HG02588 (cell line): ENCODE results near the gene SORBS2.

Experiments
- ATAC-seq: cut with Tn5 transposase; IDR thresholded peaks from one replicate; pipeline ENCODE4 v1.9.1; 2021; ENCODE audit warnings: mild to moderate bottlenecking, moderate library complexity; ENCODE audit not compliant: unreplicated experiment

SORBS2 gene

GRCh38 chr4:185599553-185600243 lies 212.3 kb downstream of the SORBS2 start:
- ATAC-seq = no peak

DNA sequence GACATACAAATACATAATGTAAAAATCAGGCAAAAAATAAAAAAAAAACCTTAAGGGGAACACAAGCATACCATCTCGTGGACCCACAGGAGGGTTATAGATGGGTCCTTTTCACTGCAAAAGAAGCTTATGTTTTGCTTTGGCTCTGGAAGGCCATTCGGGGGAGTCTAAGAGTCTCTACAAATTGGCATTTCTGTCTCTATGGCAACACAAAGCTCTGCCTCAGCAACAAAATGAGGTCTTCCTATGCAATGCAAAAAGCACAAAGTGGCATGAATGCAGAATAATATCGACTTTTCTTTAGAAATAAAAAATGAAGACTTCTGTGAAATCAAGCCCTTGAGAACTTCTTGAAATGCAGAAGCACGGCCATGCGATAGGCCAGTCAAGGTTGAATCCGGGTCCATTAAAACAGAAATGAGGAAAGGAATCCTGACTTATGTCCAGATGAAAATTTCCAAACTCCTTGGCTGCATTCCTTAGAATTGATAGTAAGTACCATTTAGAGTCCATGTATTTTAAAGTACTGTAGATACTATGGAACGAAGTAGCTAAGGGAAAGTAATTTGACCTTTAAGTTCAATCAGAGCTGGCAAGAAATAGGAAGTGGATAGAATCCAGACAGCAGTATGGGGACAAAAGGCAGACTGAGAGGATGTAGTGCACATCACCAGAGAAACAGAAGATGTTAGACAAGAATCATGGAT lies 213.0 kb downstream of the SORBS2 start:
- no peak for ATAC-seq

DNA sequence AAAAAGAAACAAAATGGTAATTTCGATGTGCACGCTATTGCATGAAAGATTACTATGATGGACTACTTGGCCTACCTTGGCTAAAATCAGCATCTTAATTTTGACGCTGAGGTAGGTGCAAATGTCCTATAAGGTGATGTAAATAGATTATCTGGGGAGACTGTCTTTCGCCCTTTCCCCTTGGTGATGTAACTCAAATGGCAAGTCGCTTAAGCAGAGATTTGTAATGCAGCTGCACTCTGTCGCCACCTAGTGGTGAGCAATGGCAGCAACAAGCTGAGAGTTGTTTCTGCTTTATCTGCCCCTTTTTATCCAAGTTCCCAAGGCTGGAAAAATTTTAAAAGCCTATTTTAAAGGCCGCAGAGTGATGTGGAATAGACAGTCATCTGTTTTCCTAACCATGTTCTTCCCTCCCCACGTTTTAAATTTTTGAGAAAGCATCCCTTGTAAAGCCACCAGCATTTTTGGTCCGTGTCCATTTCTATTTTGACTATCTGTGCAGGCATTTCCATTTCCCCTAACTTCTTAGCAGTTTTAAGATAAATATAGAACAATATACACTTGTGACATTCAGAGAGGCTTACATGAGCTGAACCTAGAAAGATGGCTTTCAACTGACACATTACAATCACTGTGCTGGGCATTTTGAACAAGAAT lies 214.3 kb downstream of the SORBS2 start:
- ATAC-seq = no peak

GRCh38 chr4:185592845-185593488 lies 219.0 kb downstream of the SORBS2 start:
- ATAC-seq = no peak

DNA sequence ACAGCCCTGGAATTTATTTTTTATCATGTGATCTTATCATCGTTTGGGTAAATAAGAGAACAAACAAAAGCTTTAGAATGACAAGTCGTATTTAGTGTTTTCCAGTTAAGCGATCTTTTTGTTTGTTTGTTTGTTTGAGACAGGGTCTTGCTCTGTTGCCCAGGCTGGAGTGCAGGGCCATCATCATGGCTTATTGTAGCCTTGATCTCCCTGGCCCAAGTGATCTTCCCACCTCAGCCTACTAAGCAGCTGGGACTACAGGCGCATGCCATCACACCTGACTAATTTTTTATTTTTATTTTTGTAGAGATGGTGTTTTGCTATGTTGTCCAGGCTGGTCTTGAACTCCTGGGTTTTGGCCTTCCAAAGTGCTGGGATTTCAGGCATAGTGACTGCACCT lies 219.6 kb downstream of the SORBS2 start:
- ATAC-seq = no peak

GRCh38 chr4:185591679-185592141 lies 220.3 kb downstream of the SORBS2 start:
- ATAC-seq = no peak

- no peak for ATAC-seq
These were observed 221.0 kb downstream of the SORBS2 start for GRCh38 chr4:185590982-185591381.

DNA sequence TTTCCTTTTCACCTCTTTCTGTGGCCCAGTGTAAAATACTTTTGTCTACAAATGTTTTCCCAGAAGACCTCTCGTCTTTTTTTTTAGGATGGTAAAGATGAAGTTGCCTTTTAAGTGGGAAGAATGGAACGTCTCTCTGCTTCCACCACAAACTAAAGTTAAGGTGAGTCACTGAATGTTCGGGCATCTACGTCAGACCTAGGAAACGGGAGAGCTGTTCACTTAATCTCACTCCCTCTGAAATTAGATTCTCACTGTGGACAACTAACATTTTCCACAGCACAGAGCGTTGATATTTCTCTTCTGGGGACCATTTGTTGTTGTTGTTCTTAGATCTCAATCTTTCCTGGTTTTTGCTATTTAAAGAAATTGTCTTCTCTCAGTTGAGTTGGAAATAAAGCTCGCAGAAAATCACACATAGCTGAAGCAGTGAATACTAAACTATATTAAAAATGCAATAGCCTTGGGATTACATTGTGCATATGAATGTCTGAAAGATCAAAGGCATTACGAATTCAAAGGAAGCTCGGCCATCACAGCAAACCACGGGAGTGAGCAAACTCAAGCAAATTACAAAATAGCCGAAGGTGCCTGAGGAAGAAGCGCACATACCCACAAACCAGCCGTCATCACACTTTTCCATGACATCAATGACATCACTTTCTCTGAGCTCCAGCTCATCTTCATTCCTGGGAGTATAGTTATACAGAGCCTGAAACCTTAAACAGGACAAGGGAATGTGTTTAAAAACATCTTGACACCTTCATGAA lies 222.7 kb downstream of the SORBS2 start:
- ATAC-seq = no peak

DNA sequence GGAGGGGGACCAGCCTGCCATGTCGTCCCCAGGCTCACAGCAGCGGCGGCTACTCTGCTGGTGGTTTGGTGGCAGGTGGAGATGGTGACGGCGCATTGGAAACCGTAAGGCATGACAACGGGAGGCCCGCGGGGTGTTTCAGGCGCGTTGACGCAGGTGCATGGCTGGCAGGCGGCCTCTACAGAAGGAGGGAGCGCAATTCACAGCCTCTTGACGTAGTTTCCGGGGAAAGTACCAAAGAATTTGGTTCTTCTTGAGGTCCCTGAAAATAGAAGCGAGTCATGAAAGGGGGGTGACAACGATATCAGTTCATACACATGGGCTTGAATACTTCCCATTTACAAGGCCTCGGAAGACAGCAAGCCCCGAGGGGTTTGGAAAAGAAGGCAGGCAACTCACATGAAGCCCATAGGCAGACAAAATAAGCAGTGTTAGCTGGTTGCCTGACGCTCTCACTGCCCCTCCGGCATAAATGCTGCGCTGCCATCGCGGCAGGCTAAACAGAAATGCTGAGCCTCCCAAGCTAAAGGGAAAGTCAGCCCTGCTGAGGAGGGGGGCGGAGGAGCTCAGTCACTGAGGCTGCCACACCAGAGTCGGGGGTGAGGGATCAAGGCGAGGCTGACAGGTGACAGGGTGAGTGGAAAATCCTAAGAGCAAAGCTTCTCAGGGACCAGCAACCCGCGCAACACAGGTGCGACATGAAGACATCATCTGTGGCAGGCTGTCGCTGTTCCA lies 224.4 kb downstream of the SORBS2 start:
- ATAC-seq = peak; percentile 97

- ATAC-seq = no peak
These were observed 225.0 kb downstream of the SORBS2 start for GRCh38 chr4:185587030-185587426.

- ATAC-seq = no peak
These were observed 226.8 kb downstream of the SORBS2 start for GRCh38 chr4:185585211-185585610.

DNA sequence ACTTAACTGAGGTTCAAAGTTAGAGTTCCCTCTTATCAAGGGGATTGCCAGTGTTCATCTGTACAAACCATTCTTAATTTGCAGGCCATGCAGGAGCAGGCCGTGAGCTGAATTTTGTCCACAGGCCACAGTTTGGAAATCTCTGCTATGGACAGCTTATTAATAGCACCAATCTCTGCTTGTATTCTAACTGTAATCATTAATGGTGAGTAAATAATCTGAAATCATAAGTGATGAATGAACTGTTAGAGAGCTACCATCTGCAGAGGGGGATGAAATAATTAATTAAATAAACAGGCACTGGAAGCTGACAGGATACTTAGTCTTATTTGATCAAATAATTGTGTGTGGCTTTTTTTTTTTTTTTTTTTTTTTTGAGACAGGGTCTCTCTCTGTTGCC lies 228.2 kb downstream of the SORBS2 start:
- no peak for ATAC-seq

DNA sequence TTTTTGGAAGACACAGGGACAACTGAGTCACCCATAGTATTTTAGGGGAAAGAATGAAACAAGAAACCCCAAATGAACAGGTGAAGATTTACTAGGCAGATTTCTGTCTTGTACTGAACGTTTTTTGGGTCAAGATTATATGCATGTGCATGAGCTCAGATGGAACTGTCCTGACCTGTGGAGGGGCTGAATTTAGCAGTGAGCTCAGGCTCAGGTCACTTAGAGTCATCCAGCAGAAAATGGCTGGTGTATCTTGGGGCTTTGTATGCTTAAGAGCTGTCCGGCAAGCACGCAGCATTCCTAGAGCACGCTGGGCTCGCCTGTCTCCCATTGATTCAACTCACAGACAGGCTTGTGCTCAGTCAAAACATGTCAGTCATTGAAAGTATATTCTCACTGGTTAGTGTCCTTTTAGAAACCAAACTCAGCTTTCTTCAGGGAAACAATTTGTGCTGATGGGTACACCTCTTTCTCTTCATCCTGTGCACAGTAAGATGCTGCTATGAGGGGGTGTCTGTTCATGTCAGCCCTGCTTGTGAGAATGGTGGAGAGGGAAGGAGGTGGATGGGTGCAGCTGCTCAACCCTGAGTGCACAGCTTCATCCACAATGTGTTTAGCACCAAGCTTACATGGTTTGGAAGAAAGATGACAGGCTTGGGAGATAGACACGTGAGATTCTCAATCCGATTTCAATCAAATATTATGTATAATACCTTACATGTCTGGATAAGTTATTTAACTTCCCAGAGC lies 229.2 kb downstream of the SORBS2 start:
- no peak for ATAC-seq

- ATAC-seq = no peak
These were observed 231.3 kb downstream of the SORBS2 start for GRCh38 chr4:185580699-185581098.

DNA sequence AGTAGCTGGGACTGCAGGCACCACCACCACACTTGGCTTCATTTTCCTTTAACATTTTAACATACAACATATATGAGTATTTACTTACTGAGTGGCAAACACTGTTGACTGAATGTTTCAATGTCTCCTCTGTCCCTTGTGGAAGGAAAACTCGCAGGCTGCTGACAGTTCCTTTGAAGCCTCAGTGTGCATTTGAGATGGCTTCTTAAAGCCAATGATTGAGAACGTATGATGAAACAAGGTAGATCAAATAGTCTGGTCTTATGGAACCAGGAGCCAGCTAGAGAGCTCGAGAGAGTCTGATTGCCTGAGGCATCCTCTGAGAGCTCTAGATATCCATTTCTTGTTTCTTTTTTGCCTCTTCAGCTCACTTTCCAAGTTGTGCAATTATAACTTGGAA lies 233.7 kb downstream of the SORBS2 start:
- ATAC-seq = no peak

- ATAC-seq = no peak
These were observed 234.7 kb downstream of the SORBS2 start for GRCh38 chr4:185576962-185577950.

GRCh38 chr4:185576314-185576961 lies 235.6 kb downstream of the SORBS2 start:
- no peak for ATAC-seq
